Muscle of back (tissue), 11 donors: ENCODE measurements around the gene PFKL. TPM values are rescaled to one million over a fixed set of nuclear protein-coding genes. Genes with fewer than 3 reads are reported as not detected.
"Not testable (repeated sequence)": the region's sequence is repeated elsewhere in the genome, so short reads cannot be mapped to it uniquely, and the experiment has no call there.

ENCODE experiments used
- DNase-seq, 3 donors: peaks; one replicate each; pipeline versions ENCODE4 v3.0.0 to v3.0.0-alpha.2; 2013
- polyA plus RNA-seq, 10 donors: library from polyadenylated mRNA; unstranded; fragments of 120-200 nt; gene quantifications; one replicate each; pipeline ENCODE4 v1.2.1, GENCODE V29; 2013; ENCODE audit not compliant: insufficient read length in 10 of 10

PFKL gene
- polyA plus RNA-seq, 10 donors, result 44.5 to 77.0 (median 57.1) TPM

- DNase-seq, result no peak
Measured at GRCh38 chr21:44272284-44272858, 27.5 kb upstream of the PFKL start.

- no peak for DNase-seq
Measured at GRCh38 chr21:44273046-44273445, 26.8 kb upstream of the PFKL start.

- no peak for DNase-seq
Measured at GRCh38 chr21:44275041-44275440, 24.8 kb upstream of the PFKL start.

- peak in 1 of 3 donors; percentile 42 for DNase-seq
Measured at GRCh38 chr21:44279354-44280260, 20.2 kb upstream of the PFKL start.

GRCh38 chr21:44281801-44282200, 18.1 kb upstream of the PFKL start:
- DNase-seq, result no peak

- no peak for DNase-seq
Measured at GRCh38 chr21:44282370-44282769, 17.5 kb upstream of the PFKL start.

- DNase-seq, result not testable (repeated sequence)
Measured at GRCh38 chr21:44283211-44283785, 16.6 kb upstream of the PFKL start.

- no peak for DNase-seq
Measured at GRCh38 chr21:44283948-44284347, 15.9 kb upstream of the PFKL start.

- DNase-seq, result peak in 1 of 3 donors; percentile 39
Measured at GRCh38 chr21:44285138-44285992, 14.5 kb upstream of the PFKL start, which contains the start of gene AIRE. AIRE (plus strand) TSS chr21:44285876; CDS start chr21:44286007, 131 bp downstream.

- peak in 1 of 3 donors; percentile 7 for DNase-seq
Measured at GRCh38 chr21:44286086-44286715, 13.7 kb upstream of the PFKL start.

- DNase-seq, result peak in 1 of 3 donors; percentile 4
Measured at GRCh38 chr21:44286716-44287632, 12.9 kb upstream of the PFKL start.

- peak in 1 of 3 donors; percentile 2 for DNase-seq
Measured at GRCh38 chr21:44288251-44289110, 11.4 kb upstream of the PFKL start.

GRCh38 chr21:44289381-44290010, 10.4 kb upstream of the PFKL start:
- DNase-seq, result peak in 1 of 3 donors; percentile 1

- no peak for DNase-seq
Measured at GRCh38 chr21:44290327-44291077, 9.4 kb upstream of the PFKL start.

GRCh38 chr21:44291078-44291935, 8.5 kb upstream of the PFKL start:
- DNase-seq, result no peak

GRCh38 chr21:44291936-44292811, 7.7 kb upstream of the PFKL start:
- DNase-seq, result no peak
